K562 (cell line): ENCODE results near the gene TRIM14. TPM values are rescaled to one million over a fixed set of nuclear protein-coding genes. Genes with fewer than 3 reads are reported as not detected.
A peak's percentile ranks its signal among the peaks of the same experiment; 100 is the strongest.

Source experiments
- ATAC-seq: fragments of 200-7000 bp; cut with Tn5 transposase; 3 replicates; pipeline ENCODE4 v1.9.1; 2020; ENCODE audit warnings: moderate library complexity
- BruUV-seq: library from RNA; stranded (reverse); fragments of 400-500 nt; replicated peaks from 2 replicates; lab custom pipeline; 2021; lab: Mats Ljungman, UMichigan
- CTCF ChIA-PET: fragments of 300-600 bp; formaldehyde crosslinking; extraction: SDS; loops from one replicate; lab custom pipeline; 2021; ENCODE audit warnings: low intra/inter-chr PET ratio; lab: Yijun Ruan, JAX
- POLR2A ChIA-PET: fragments of 300-600, 350-650 bp; sonication (Branson Sonifier 250); formaldehyde crosslinking; extraction: SDS; loops from one replicate; lab custom pipeline; 2021; ENCODE audit warnings: antibody characterized with exemption, inconsistent platforms; lab: Yijun Ruan, JAX
- DNase-seq, 4 experiments: peaks; one replicate each; pipeline versions ENCODE4 v3.0.0 to v3.0.0-alpha.2; 2011 to 2018; ENCODE audit warnings: low spot score in 3 of 4, mixed read lengths in 3 of 4; ENCODE audit errors: extremely low read depth in 1 of 4
- FAIRE-seq: peaks from 2 replicates; lab custom pipeline; 2011; peaks lifted over from hg19 to GRCh38; lab: Jason Lieb, UNC
- H2AFZ ChIP-seq: 2 replicates; pipeline ENCODE4 v1.6.0; 2011; ENCODE audit warnings: low read depth, low read length, control low read depth, inconsistent platforms
- H3K27ac ChIP-seq: fragments of 200-600 bp; 3 replicates; pipeline ENCODE4 v1.8.0; 2011; ENCODE audit warnings: low read depth, mild to moderate bottlenecking, control low read depth, inconsistent platforms, low read length, moderate library complexity, mixed read lengths; ENCODE audit errors: extremely low read depth
- H3K27me3 ChIP-seq, 2 experiments: fragments of 300-600 bp in 1 of 2; 2 replicates in 1 of 2; 3 replicates in 1 of 2; pipeline versions ENCODE4 v1.6.0 to v1.8.0; 2011; ENCODE audit warnings: inconsistent platforms in 2 of 2, low read length in 2 of 2, mild to moderate bottlenecking in 1 of 2, mixed read lengths in 1 of 2, moderate library complexity in 1 of 2; ENCODE audit not compliant: control insufficient read depth in 2 of 2, insufficient read depth in 2 of 2
- H3K36me3 ChIP-seq: fragments of 300-600 bp; 3 replicates; pipeline ENCODE4 v1.8.0; 2011; ENCODE audit warnings: mild to moderate bottlenecking, low read length, inconsistent platforms; ENCODE audit not compliant: control insufficient read depth, insufficient read depth
- H3K4me1 ChIP-seq, 2 experiments: fragments of 200-600 bp in 1 of 2; replicated peaks in 1 of 2; 2 replicates in 1 of 2; 3 replicates in 1 of 2; pipeline versions ENCODE4 v1.5.1 to v1.8.0; 2011; ENCODE audit warnings: inconsistent platforms in 2 of 2, low read length in 2 of 2, mild to moderate bottlenecking in 1 of 2, mixed read lengths in 1 of 2, moderate library complexity in 1 of 2; ENCODE audit not compliant: control insufficient read depth in 2 of 2, insufficient read depth in 2 of 2
- H3K4me2 ChIP-seq: 2 replicates; pipeline ENCODE4 v1.6.1; 2011; ENCODE audit warnings: low read length, control low read depth, inconsistent platforms, mixed read lengths; ENCODE audit not compliant: insufficient read depth
- H3K4me3 ChIP-seq: fragments of 200-600 bp; sonication (generic), shearing (Covaris generic); 2 replicates; pipeline ENCODE4 v1.5.1; 2016; ENCODE audit warnings: control low read depth, inconsistent platforms
- H3K79me2 ChIP-seq: fragments of 200-600 bp; 3 replicates; pipeline ENCODE4 v1.8.0; 2011; ENCODE audit warnings: low read length, inconsistent platforms; ENCODE audit not compliant: control insufficient read depth, insufficient read depth
- H3K9ac ChIP-seq, 2 experiments: 2 replicates each; pipeline versions ENCODE4 v1.6.0 to v1.6.1; 2011; ENCODE audit warnings: low read depth in 2 of 2, low read length in 2 of 2, control low read depth in 1 of 2, inconsistent platforms in 1 of 2, mild to moderate bottlenecking in 1 of 2, mixed read lengths in 1 of 2; ENCODE audit not compliant: insufficient read depth in 1 of 2
- H3K9me1 ChIP-seq: one replicate; pipeline ENCODE4 v1.6.0; 2011; ENCODE audit warnings: inconsistent platforms, mild to moderate bottlenecking, low read length, moderate library complexity; ENCODE audit not compliant: control insufficient read depth, insufficient read depth
- H3K9me3 ChIP-seq: replicated peaks from 2 replicates; pipeline ENCODE4 v1.5.1; 2011; ENCODE audit warnings: low read depth, low read length, inconsistent platforms; ENCODE audit not compliant: control insufficient read depth, insufficient read depth
- H4K20me1 ChIP-seq: replicated peaks from 2 replicates; pipeline ENCODE4 v1.6.1; 2011; ENCODE audit warnings: low read length, inconsistent platforms, mixed read lengths; ENCODE audit not compliant: control insufficient read depth, insufficient read depth
- HMGXB4 ChIP-seq: sonication (generic); formaldehyde crosslinking; IDR thresholded peaks from 2 replicates; pipeline ENCODE4 v1.8.1; 2023; ENCODE audit warnings: mild to moderate bottlenecking, missing genetic modification reagents
- HOXB6 ChIP-seq: fragments of 250-450 bp; sonication (Bioruptor Pico); IDR thresholded peaks from 2 replicates; pipeline ENCODE4 v1.5.1; 2022; ENCODE audit warnings: mild to moderate bottlenecking, borderline replicate concordance
- KLF10 ChIP-seq: fragments of 250-450 bp; sonication (Bioruptor Pico); IDR thresholded peaks from 2 replicates; pipeline ENCODE4 v1.6.1; 2021; ENCODE audit warnings: matching md5 sums
- MCM7 ChIP-seq, 2 experiments: fragments of 450-650 bp; IDR thresholded peaks; 2 replicates each; pipeline ENCODE4 v1.6.1; 2016 to 2018
- NFATC3 ChIP-seq: fragments of 450-650 bp; IDR thresholded peaks from 2 replicates; pipeline ENCODE4 v1.6.1; 2017; ENCODE audit warnings: mild to moderate bottlenecking
- RAD21 ChIP-seq, 2 experiments: fragments of 250-450 bp in 1 of 2; fragments of 450-650 bp in 1 of 2; sonication (Bioruptor Pico) in 1 of 2; formaldehyde crosslinking in 1 of 2; IDR thresholded peaks in 1 of 2; conservative IDR thresholded peaks in 1 of 2; 2 replicates each; pipeline versions ENCODE4 v1.4.0 to v1.8.0; 2020 to 2022; ENCODE audit warnings: mild to moderate bottlenecking in 2 of 2, moderate library complexity in 1 of 2
- SMAD4 ChIP-seq: fragments of 250-450 bp; sonication (Bioruptor Pico); conservative IDR thresholded peaks from 2 replicates; pipeline ENCODE4 v1.8.0; 2021; ENCODE audit warnings: inconsistent platforms, mild to moderate bottlenecking, moderate library complexity
- SUPT5H ChIP-seq: fragments of 450-650 bp; IDR thresholded peaks from 2 replicates; pipeline ENCODE4 v1.6.1; 2016
- TRIM28 ChIP-seq: fragments of 450-650 bp; IDR thresholded peaks from 2 replicates; pipeline ENCODE4 v1.6.1; 2017
- ZBTB26 ChIP-seq: fragments of 450-650 bp; formaldehyde crosslinking; IDR thresholded peaks from 2 replicates; pipeline ENCODE4 v1.4.0; 2022; ENCODE audit warnings: missing genetic modification characterization
- ZKSCAN8 ChIP-seq: fragments of 200-800 bp; sonication (Bioruptor generic); IDR thresholded peaks from 2 replicates; pipeline ENCODE4 v1.6.1; 2016; ENCODE audit warnings: missing genetic modification characterization, missing compliant biosample characterization
- ZNF133 ChIP-seq: fragments of 250-450 bp; sonication (Bioruptor Pico); IDR thresholded peaks from 2 replicates; pipeline ENCODE4 v1.4.0; 2020; ENCODE audit warnings: mild to moderate bottlenecking
- ZNF280B ChIP-seq: fragments of 250-450 bp; sonication (Bioruptor Pico); IDR thresholded peaks from 2 replicates; pipeline ENCODE4 v1.5.1; 2021; ENCODE audit warnings: mild to moderate bottlenecking
- ZNF57 ChIP-seq: fragments of 450-650 bp; formaldehyde crosslinking; IDR thresholded peaks from 2 replicates; pipeline ENCODE4 v1.4.0; 2020; ENCODE audit warnings: mild to moderate bottlenecking, moderate library complexity
- WGBS: fragments of 100-300 bp; shearing (Covaris generic); methylation state at CpG from one replicate; pipeline ENCODE4 v1.1.6; 2016; ENCODE audit warnings: low coverage, mixed read lengths; ENCODE audit not compliant: insufficient coverage; ENCODE audit errors: missing lambda C conversion rate; 5-methylcytosine and 5-hydroxymethylcytosine counted together
- in situ Hi-C: fragments of 300-500 bp; cut with MboI; formaldehyde crosslinking; loops from 4 replicates; pipeline ENCODE4 v1.15.0; 2018; ENCODE audit warnings: inconsistent platforms, mixed read lengths
- intact Hi-C: fragments of 100-400 bp; cut with micrococcal nuclease; formaldehyde crosslinking; loops from 2 replicates; pipeline ENCODE4 v1.14.2; 2022
- polyA plus RNA-seq, 8 experiments: library from polyadenylated mRNA; depleted of rRNA in 4 of 8; stranded (reverse) in 5 of 8; unstranded in 3 of 8; fragments of >200 nt; fragmentation: Nextera tagmentation in 2 of 8; fragmentation: Illumina TruSeq in 1 of 8; extraction: Ambion mirVana in 2 of 8; extraction: Trizol in 1 of 8; gene quantifications; 2 replicates each; pipeline versions ENCODE4 v1.2.1 to v1.2.3, GENCODE V29; 2011 to 2014; ENCODE audit warnings: inconsistent platforms in 1 of 8, missing spikeins in 1 of 8
- total RNA-seq, 7 experiments: library from RNA; depleted of rRNA in 6 of 7; stranded (reverse); fragments of >200 nt in 6 of 7; fragmentation: Illumina TruSeq in 2 of 7; extraction: Trizol in 2 of 7; gene quantifications; 2 replicates each; pipeline versions ENCODE4 v1.2.1 to v1.2.3, GENCODE V29; 2011 to 2021; ENCODE audit warnings: low replicate concordance in 1 of 7

TRIM14 gene
- total and polyA plus RNA-seq, 9 of the 15 experiments (the other 6 are each of a cell fraction or from before 2014, with no cell fraction given): 7.6 to 41.0 (median 17.9) TPM

- H3K4me3 ChIP-seq: no peak overlapping the region
- POLR2A ChIA-PET: interaction anchor here (0.6 to 0.8 kb wide), 2 partner anchors 15 to 488 kb away, joined by 3 read pairs; no protein-coding TSS in a partner anchor
- BruUV-seq: no TSS peak
- H3K9ac ChIP-seq: peak overlapping the region in 1 of 2 experiments; percentile 85; a peak in 1 of 4 replicates
- H3K4me2 ChIP-seq: no peak overlapping the region
- TF ChIP-seq ZBTB26 (no peak), SUPT5H (no peak), ZKSCAN8 (no peak), TRIM28 (no peak), SMAD4 (no peak), HMGXB4 (no peak), NFATC3 (no peak), ZNF57 (CRISPR knock-in tag) (no peak), RAD21 (CRISPR knock-in tag; conservative IDR thresholded peaks at IDR 0.05 in 1 of 2, IDR thresholded peaks at IDR 0.05 in 1 of 2) (no peak), HOXB6 (CRISPR knock-in tag) (no peak), MCM7 (IDR thresholded peaks at IDR 0.05) (no peak), KLF10 (CRISPR knock-in tag) (no peak), ZNF280B (CRISPR knock-in tag) (no peak), ZNF133 (no peak)
- TF ChIP-seq, all 486 proteins: peak for 0
- DNase-seq (peak in 1 of 4 experiments; percentile 2), FAIRE-seq (no peak), ATAC-seq (no peak)
- Histone ChIP-seq H3K36me3 (peaks cover 84% of the 10 kb centered on the region), H3K9me1 (no peaks in the 10 kb centered on the region), H3K4me1 (peaks cover 3 to 11% of the 10 kb centered on the region in 2 experiments; a peak in 3 of 5 replicates), H3K9me3 (no peaks in the 10 kb centered on the region), H2AFZ (no peak overlapping the region), H3K27ac (no peak overlapping the region), H3K27me3 (no peaks in the 10 kb centered on the region), H4K20me1 (no peaks in the 10 kb centered on the region), H3K79me2 (peaks cover 65% of the 10 kb centered on the region)
- CTCF ChIA-PET: no interaction called here
- intact Hi-C loops (no loop called here), in situ Hi-C loops (no loop called here)
- 85% methylated on average over 7 of the region's 8 CpGs for WGBS
These were observed 54.2 kb downstream of the TRIM14 start for GRCh38 chr9:98064623-98065392.
